Left lung (tissue), 10 donors: ENCODE measurements around the gene BTRC. TPM values are rescaled to one million over a fixed set of nuclear protein-coding genes. Genes with fewer than 3 reads are reported as not detected.
"Not testable (repeated sequence)": the region's sequence is repeated elsewhere in the genome, so short reads cannot be mapped to it uniquely, and the experiment has no call there.

Experiments
- ATAC-seq: fragments of 200-7000 bp; cut with Tn5 transposase; one replicate; pipeline ENCODE4 v1.9.1; 2020; ENCODE audit warnings: moderate library complexity
- DNase-seq, 4 donors: peaks; one replicate each; pipeline ENCODE4 v3.0.0-alpha.2; 2013 to 2020
- H3K27ac ChIP-seq, 2 donors: fragments of 200-600 bp; sonication (generic) in 1 of 2; one replicate each; pipeline versions ENCODE4 v1.5.0 to v1.8.0; 2020 to 2021
- H3K27me3 ChIP-seq, 2 donors: fragments of 200-600 bp; sonication (generic) in 1 of 2; one replicate each; pipeline versions ENCODE4 v1.5.0 to v1.8.0; 2020 to 2021
- H3K36me3 ChIP-seq, 2 donors: fragments of 200-600 bp; sonication (generic) in 1 of 2; one replicate each; pipeline versions ENCODE4 v1.5.0 to v1.8.0; 2020 to 2021
- H3K4me1 ChIP-seq, 2 donors: fragments of 200-600 bp; one replicate each; pipeline ENCODE4 v1.8.0; 2021
- H3K4me3 ChIP-seq, 2 donors: fragments of 200-600 bp; sonication (generic) in 1 of 2; one replicate each; pipeline versions ENCODE4 v1.5.0 to v1.8.0; 2020 to 2021; ENCODE audit warnings: mild to moderate bottlenecking in 1 of 2
- H3K9me3 ChIP-seq, 2 donors: fragments of 200-600 bp; sonication (generic) in 1 of 2; one replicate each; pipeline versions ENCODE4 v1.5.0 to v1.8.0; 2020 to 2021
- intact Hi-C, 2 donors: fragments of 100-400 bp; cut with DNase I; formaldehyde crosslinking; loops; one replicate each; pipeline versions ENCODE4 v1.11.2 to v1.14.2; 2022
- polyA plus RNA-seq, 6 donors: library from polyadenylated mRNA; unstranded; fragments of 120-200 nt; gene quantifications; one replicate each; pipeline ENCODE4 v1.2.1, GENCODE V29; 2013; ENCODE audit not compliant: insufficient read length in 6 of 6
- total RNA-seq, 2 donors: library from RNA; stranded (reverse); fragmentation: NEBNext Ultra II Directional; extraction: Animal tissue kit (Norgen Biotek cat#: 25700); gene quantifications; one replicate each; pipeline ENCODE4 v1.2.1, GENCODE V29; 2021
- TF ChIP-seq, protein P1 (sequence below), 2 donors: fragments of 200-600 bp; sonication (generic) in 1 of 2; IDR thresholded peaks; one replicate each; pipeline versions ENCODE4 v1.5.0 to v1.8.0; 2021; ENCODE audit warnings: antibody characterized with exemption in 2 of 2
- donor health status: DM: no; HTN: yes; CAD: no.
- donor health status: DM: no; HTN: no; CAD: no.

The BTRC gene
- total and polyA plus RNA-seq, 8 donors, result 16.8 to 28.7 (median 25.1) TPM

DNA sequence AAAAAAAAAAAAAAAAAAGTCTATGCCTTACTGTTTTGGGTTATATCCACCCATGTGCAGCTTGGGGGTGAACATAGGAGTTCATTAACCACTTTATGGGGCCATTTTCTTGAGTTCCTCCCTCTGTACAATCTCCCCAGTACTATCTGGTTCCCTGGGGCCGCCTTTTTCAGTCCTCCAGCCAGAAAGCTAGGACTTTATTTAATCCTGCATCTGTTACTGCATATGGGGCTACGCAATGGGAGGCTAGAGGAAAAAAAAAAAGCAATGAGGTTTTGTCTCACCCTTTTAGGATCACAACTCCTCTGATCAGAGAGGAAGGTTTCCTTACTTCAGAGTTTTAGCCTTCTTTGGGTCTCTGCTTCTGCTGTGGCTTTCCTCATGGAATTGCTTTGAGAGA, 51.0 kb downstream of the BTRC start:
- Histone ChIP-seq H3K9me3 (no peaks in the 10 kb centered on the region), H3K4me3 (no peak overlapping the region), H3K36me3 (peaks cover 0 to 18% of the 10 kb centered on the region in 2 donors), H3K27me3 (no peaks in the 10 kb centered on the region), H3K4me1 (no peaks in the 10 kb centered on the region), H3K27ac (no peak overlapping the region)
- DNase-seq, result no peak
- intact Hi-C loops, result no loop called here
- ATAC-seq, result no peak
- TF ChIP-seq, protein P1, sequence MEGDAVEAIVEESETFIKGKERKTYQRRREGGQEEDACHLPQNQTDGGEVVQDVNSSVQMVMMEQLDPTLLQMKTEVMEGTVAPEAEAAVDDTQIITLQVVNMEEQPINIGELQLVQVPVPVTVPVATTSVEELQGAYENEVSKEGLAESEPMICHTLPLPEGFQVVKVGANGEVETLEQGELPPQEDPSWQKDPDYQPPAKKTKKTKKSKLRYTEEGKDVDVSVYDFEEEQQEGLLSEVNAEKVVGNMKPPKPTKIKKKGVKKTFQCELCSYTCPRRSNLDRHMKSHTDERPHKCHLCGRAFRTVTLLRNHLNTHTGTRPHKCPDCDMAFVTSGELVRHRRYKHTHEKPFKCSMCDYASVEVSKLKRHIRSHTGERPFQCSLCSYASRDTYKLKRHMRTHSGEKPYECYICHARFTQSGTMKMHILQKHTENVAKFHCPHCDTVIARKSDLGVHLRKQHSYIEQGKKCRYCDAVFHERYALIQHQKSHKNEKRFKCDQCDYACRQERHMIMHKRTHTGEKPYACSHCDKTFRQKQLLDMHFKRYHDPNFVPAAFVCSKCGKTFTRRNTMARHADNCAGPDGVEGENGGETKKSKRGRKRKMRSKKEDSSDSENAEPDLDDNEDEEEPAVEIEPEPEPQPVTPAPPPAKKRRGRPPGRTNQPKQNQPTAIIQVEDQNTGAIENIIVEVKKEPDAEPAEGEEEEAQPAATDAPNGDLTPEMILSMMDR (IDR thresholded peaks at IDR 0.05), result no peak

DNA sequence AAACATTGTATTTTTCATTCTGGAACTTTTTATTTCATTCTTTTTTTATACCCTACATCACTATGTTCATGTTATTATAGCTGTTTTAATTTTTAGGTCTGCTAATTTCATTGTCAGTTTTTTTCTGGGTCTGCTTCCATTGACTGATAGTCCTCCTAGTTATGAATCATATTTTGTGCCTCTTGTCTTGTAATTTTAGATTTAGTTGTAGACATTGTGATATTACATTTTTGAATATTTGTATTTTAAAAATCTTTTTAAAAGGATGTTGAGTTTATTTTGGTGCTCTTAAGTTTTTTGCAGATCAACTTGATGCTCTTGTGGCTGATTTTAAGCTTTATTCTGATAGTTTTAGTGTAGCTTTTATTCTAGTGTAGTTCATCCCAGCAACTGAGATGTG, 57.6 kb downstream of the BTRC start:
- DNase-seq, result no peak
- Histone ChIP-seq H3K27me3 (no peaks in the 10 kb centered on the region), H3K4me3 (no peak overlapping the region), H3K4me1 (no peaks in the 10 kb centered on the region), H3K27ac (no peak overlapping the region), H3K36me3 (peaks cover 0 to 18% of the 10 kb centered on the region in 2 donors), H3K9me3 (peaks cover 4 to 5% of the 10 kb centered on the region in 2 donors)
- TF ChIP-seq, protein P1 (IDR thresholded peaks at IDR 0.05), result no peak
- no peak for ATAC-seq
- intact Hi-C loops, result no loop called here

DNA sequence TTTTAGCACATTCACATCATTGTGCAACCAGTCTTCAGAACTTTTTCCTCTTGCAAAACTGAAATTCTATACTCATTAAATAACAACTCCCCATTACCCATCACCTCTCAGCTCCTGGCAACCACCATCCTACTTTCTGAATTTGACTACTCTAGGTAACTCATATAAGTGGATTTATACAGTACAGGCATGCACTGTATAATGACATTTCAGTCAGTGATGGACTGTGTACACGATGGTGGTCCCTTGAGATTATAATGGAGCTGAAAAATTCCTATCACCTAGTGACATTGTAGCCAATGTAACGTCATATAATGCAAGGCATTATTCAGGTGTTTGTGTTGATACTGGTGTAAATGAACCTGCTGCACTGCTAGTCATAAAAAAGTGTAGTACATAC, 60.1 kb downstream of the BTRC start:
- H3K4me3 ChIP-seq, result no peak overlapping the region
- TF ChIP-seq, protein P1 (IDR thresholded peaks at IDR 0.05), result no peak
- no peaks in the 10 kb centered on the region for H3K27me3 ChIP-seq
- H3K36me3 ChIP-seq, result peaks cover 0 to 5% of the 10 kb centered on the region in 2 donors
- DNase-seq (no peak), ATAC-seq (no peak)
- peaks cover 4 to 5% of the 10 kb centered on the region in 2 donors for H3K9me3 ChIP-seq
- no peak overlapping the region for H3K27ac ChIP-seq
- intact Hi-C loops, result no loop called here
- H3K4me1 ChIP-seq, result no peaks in the 10 kb centered on the region

DNA sequence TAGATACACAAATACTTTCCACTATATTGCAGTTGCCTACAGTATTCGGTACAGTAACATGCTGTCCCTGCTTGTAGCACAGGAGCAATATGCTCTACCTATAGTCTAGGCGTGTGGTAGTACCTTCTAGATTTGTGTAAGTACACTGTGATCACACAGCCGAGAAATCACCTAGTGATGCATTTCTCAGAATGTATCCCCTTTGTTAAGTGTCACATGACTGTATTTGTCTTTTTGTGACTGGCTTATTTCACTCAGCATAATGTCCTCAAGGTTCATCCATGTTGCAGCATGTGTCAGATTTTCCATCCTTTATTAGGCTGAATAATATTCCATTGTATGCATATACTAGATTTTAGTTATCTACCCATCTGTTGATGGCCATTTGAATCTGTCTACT, 61.9 kb downstream of the BTRC start:
- ATAC-seq (no peak), DNase-seq (no peak)
- intact Hi-C loops, result no loop called here
- H3K9me3 ChIP-seq, result peaks cover 4 to 5% of the 10 kb centered on the region in 2 donors
- TF ChIP-seq, protein P1 (IDR thresholded peaks at IDR 0.05), result no peak
- no peak overlapping the region for H3K27ac ChIP-seq
- H3K4me3 ChIP-seq, result no peak overlapping the region
- no peaks in the 10 kb centered on the region for H3K4me1 ChIP-seq
- no peaks in the 10 kb centered on the region for H3K36me3 ChIP-seq
- H3K27me3 ChIP-seq, result no peaks in the 10 kb centered on the region

DNA sequence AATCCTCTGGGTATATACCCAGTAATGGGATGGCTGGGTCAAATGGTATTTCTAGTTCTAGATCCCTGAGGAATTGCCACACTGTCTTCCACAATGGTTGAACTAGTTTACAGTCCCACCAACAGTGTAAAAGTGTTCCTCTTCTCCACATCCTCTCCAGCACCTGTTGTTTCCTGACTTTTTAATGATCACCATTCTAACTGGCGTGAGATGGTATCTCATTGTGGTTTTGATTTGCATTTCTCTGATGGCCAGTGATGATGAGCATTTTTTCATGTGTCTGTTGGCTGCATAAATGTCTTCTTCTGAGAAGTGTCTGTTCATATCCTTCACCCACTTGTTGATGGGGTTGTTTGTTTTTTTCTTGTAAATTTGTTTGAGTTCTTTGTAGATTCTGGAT, 68.0 kb downstream of the BTRC start:
- H3K4me3 ChIP-seq, DNase-seq, H3K36me3 ChIP-seq, H3K9me3 ChIP-seq, ATAC-seq, intact Hi-C loops, H3K27me3 ChIP-seq, H3K27ac ChIP-seq, H3K4me1 ChIP-seq: not testable (repeated sequence)

DNA sequence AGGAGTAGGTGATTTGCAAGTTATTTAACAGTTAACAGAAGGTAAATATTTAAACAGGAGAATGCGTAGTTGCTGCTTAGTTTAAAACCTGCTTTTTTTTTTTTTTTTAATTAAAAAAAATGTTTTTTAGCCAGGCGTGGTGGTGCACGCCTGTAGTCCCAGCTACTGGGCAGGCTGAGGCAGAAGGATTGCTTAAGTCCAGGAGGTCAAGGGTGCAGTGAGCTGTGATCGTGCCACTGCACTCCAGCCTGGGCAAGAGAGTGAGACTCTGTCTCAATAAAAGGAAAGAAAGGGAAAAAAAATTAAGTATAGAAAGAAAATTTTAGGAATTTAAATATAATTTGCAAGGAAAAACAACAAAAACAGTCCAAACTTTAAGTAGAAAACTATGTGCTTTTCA, 71.6 kb downstream of the BTRC start:
- Histone ChIP-seq H3K4me1 (no peaks in the 10 kb centered on the region), H3K27ac (no peak overlapping the region), H3K27me3 (no peaks in the 10 kb centered on the region), H3K36me3 (no peaks in the 10 kb centered on the region), H3K9me3 (no peaks in the 10 kb centered on the region), H3K4me3 (no peak overlapping the region)
- intact Hi-C loops, result no loop called here
- DNase-seq (no peak), ATAC-seq (no peak)
- TF ChIP-seq, protein P1 (IDR thresholded peaks at IDR 0.05), result no peak
